ENCODE results near the gene FIGN.

- TF ChIP-seq CTCF (IDR thresholded peaks at IDR 0.05; ENCODE audit: low read depth, low read length) (no peak), EZH2phosphoT487 (IDR thresholded peaks at IDR 0.05; ENCODE audit: low read depth) (no peak)
Measured at GRCh38 chr2:163641986-163642385, 93.8 kb downstream of the FIGN start.
